CD14-positive monocyte (primary cell): ENCODE measurements around the gene LRRC73. TPM values are rescaled to one million over a fixed set of nuclear protein-coding genes. Genes with fewer than 3 reads are reported as not detected.

ENCODE experiments used
- DNase-seq, 3 donors: peaks; one replicate each; pipeline ENCODE4 v3.0.0-alpha.2; 2011 to 2022
- H2AFZ ChIP-seq: 2 replicates; pipeline ENCODE4 v1.6.0; 2012; ENCODE audit warnings: mild to moderate bottlenecking, low read depth, low read length, inconsistent platforms; ENCODE audit not compliant: insufficient read depth, poor library complexity, severe bottlenecking
- H3K27ac ChIP-seq, 2 donors: 1 replicate in 1 of 2; 2 replicates in 1 of 2; pipeline ENCODE4 v1.5.1; 2012 to 2013; ENCODE audit warnings: low read length in 2 of 2, control low read depth in 1 of 2, inconsistent platforms in 1 of 2, low read depth in 1 of 2, mild to moderate bottlenecking in 1 of 2
- H3K27me3 ChIP-seq, 2 donors: one replicate each; pipeline versions ENCODE4 v1.6.0 to v1.6.1; 2011 to 2013; ENCODE audit warnings: low read length in 2 of 2; ENCODE audit not compliant: control insufficient read depth in 2 of 2, insufficient read depth in 2 of 2
- H3K36me3 ChIP-seq, 2 donors: replicated peaks in 1 of 2; 1 replicate in 1 of 2; 2 replicates in 1 of 2; pipeline versions ENCODE4 v1.5.1 to v1.6.1; 2012 to 2013; ENCODE audit warnings: low read length in 2 of 2, control low read depth in 1 of 2, inconsistent platforms in 1 of 2, mild to moderate bottlenecking in 1 of 2; ENCODE audit not compliant: insufficient read depth in 2 of 2, control insufficient read depth in 1 of 2
- H3K4me1 ChIP-seq, 2 donors: 1 replicate in 1 of 2; 2 replicates in 1 of 2; pipeline versions ENCODE4 v1.5.1 to v1.6.1; 2012 to 2013; ENCODE audit warnings: low read length in 2 of 2, control low read depth in 1 of 2, inconsistent platforms in 1 of 2, mild to moderate bottlenecking in 1 of 2, moderate library complexity in 1 of 2; ENCODE audit not compliant: insufficient read depth in 2 of 2, control insufficient read depth in 1 of 2
- H3K4me2 ChIP-seq: replicated peaks from 2 replicates; pipeline ENCODE3; 2012; ENCODE audit warnings: low read length, moderate library complexity, mild to moderate bottlenecking; ENCODE audit not compliant: poor library complexity, severe bottlenecking; ENCODE audit errors: extremely low read depth
- H3K4me3 ChIP-seq, 3 experiments: fragments of 200-600 bp in 1 of 3; sonication (generic) in 1 of 3; replicated peaks in 1 of 3; 1 replicate in 2 of 3; 2 replicates in 1 of 3; pipeline ENCODE4 v1.5.1; 2011 to 2013; ENCODE audit warnings: low read length in 3 of 3, mild to moderate bottlenecking in 3 of 3, control low read depth in 2 of 3, low read depth in 2 of 3, inconsistent platforms in 1 of 3, moderate library complexity in 1 of 3
- H3K79me2 ChIP-seq: 2 replicates; pipeline ENCODE4 v1.6.0; 2012; ENCODE audit warnings: mild to moderate bottlenecking, control low read depth, inconsistent platforms, low read length, moderate library complexity; ENCODE audit not compliant: insufficient read depth
- H3K9ac ChIP-seq: 2 replicates; pipeline ENCODE4 v1.6.0; 2017; ENCODE audit warnings: low read length, mild to moderate bottlenecking; ENCODE audit not compliant: insufficient read depth, poor library complexity, severe bottlenecking
- H3K9me3 ChIP-seq, 2 donors: replicated peaks in 1 of 2; 1 replicate in 1 of 2; 2 replicates in 1 of 2; pipeline versions ENCODE4 v1.5.1 to v1.6.1; 2012 to 2013; ENCODE audit warnings: low read length in 2 of 2, control low read depth in 1 of 2; ENCODE audit not compliant: control insufficient read depth in 1 of 2, insufficient read depth in 1 of 2
- H4K20me1 ChIP-seq: 2 replicates; pipeline ENCODE4 v1.6.0; 2012; ENCODE audit warnings: mild to moderate bottlenecking, low read length, control low read depth, moderate library complexity; ENCODE audit not compliant: insufficient read depth
- H3K27ac Mint-ChIP-seq, 7 donors: one replicate each; pipeline ENCODE4 v1.8.0; 2020; ENCODE audit warnings: mild to moderate bottlenecking in 7 of 7, mixed read lengths in 7 of 7, moderate library complexity in 6 of 7, inconsistent platforms in 2 of 7
- H3K27me3 Mint-ChIP-seq, 3 donors: one replicate each; pipeline ENCODE4 v1.8.0; 2021 to 2022; ENCODE audit warnings: low read depth in 3 of 3, mild to moderate bottlenecking in 3 of 3, mixed read lengths in 3 of 3, moderate library complexity in 3 of 3, inconsistent platforms in 1 of 3
- H3K36me3 Mint-ChIP-seq, 2 donors: one replicate each; pipeline ENCODE4 v1.8.0; 2020; ENCODE audit warnings: mixed read lengths in 2 of 2, inconsistent platforms in 1 of 2, mild to moderate bottlenecking in 1 of 2
- H3K4me1 Mint-ChIP-seq: one replicate; pipeline ENCODE4 v1.8.0; 2020; ENCODE audit warnings: mild to moderate bottlenecking, mixed read lengths
- H3K4me3 Mint-ChIP-seq, 2 donors: one replicate each; pipeline ENCODE4 v1.8.0; 2020; ENCODE audit warnings: mild to moderate bottlenecking in 2 of 2, mixed read lengths in 2 of 2, moderate library complexity in 1 of 2
- H3K9me3 Mint-ChIP-seq, 7 donors: one replicate each; pipeline ENCODE4 v1.8.0; 2020 to 2022; ENCODE audit warnings: mixed read lengths in 7 of 7, mild to moderate bottlenecking in 6 of 7, moderate library complexity in 6 of 7, inconsistent platforms in 2 of 7
- WGBS: methylation state at CpG from one replicate; pipeline ENCODE4 v1.1.5; 2013; ENCODE audit warnings: missing lambda C conversion rate; ENCODE audit not compliant: insufficient coverage; 5-methylcytosine and 5-hydroxymethylcytosine counted together
- intact Hi-C, 2 donors: fragments of 100-400 bp; cut with micrococcal nuclease; formaldehyde crosslinking; loops; one replicate each; pipeline versions ENCODE4 v1.15.0 to v1.15.1; 2023
- polyA plus RNA-seq, 3 donors: library from polyadenylated mRNA; depleted of rRNA in 1 of 3; unstranded in 2 of 3; stranded (reverse) in 1 of 3; fragments of 300-500 nt in 2 of 3; fragments of >200 nt in 1 of 3; fragmentation: Illumina TruSeq in 2 of 3; gene quantifications; 1 replicate in 2 of 3; 2 replicates in 1 of 3; pipeline ENCODE4 v1.2.3, GENCODE V29; 2012 to 2021
- TF ChIP-seq, protein P1 (sequence below): fragments of 200-600 bp; IDR thresholded peaks from one replicate; pipeline ENCODE4 v1.8.0; 2022; ENCODE audit warnings: antibody characterized with exemption, mild to moderate bottlenecking

LRRC73 gene
- polyA plus RNA-seq, 3 donors, result not detected

GRCh38 chr6:43471399-43471798, 38.7 kb downstream of the LRRC73 start:
- Histone ChIP-seq H4K20me1 (no peaks in the 10 kb centered on the region), H3K36me3 (no peaks in the 10 kb centered on the region), H3K27me3 (no peaks in the 10 kb centered on the region), H3K9ac (no peak overlapping the region), H3K4me3 (no peak overlapping the region), H3K79me2 (no peaks in the 10 kb centered on the region), H3K27ac (no peak overlapping the region), H3K9me3 (no peaks in the 10 kb centered on the region), H2AFZ (peak overlapping the region; percentile 42), H3K4me2 (no peak overlapping the region), H3K4me1 (no peaks in the 10 kb centered on the region)
- WGBS, result 78% methylated on average over 1 of the region's 1 CpG
- no peak for DNase-seq
- Mint-ChIP-seq H3K4me1 (no peaks in the 10 kb centered on the region), H3K36me3 (no peaks in the 10 kb centered on the region), H3K27ac (no peak overlapping the region), H3K27me3 (peaks cover 5 to 16% (median 11%) of the 10 kb centered on the region in 3 donors), H3K9me3 (peaks cover 0 to 1% (median 0%) of the 10 kb centered on the region in 7 donors), H3K4me3 (no peak overlapping the region)
- intact Hi-C loops, result no loop called here
- TF ChIP-seq, protein P1, sequence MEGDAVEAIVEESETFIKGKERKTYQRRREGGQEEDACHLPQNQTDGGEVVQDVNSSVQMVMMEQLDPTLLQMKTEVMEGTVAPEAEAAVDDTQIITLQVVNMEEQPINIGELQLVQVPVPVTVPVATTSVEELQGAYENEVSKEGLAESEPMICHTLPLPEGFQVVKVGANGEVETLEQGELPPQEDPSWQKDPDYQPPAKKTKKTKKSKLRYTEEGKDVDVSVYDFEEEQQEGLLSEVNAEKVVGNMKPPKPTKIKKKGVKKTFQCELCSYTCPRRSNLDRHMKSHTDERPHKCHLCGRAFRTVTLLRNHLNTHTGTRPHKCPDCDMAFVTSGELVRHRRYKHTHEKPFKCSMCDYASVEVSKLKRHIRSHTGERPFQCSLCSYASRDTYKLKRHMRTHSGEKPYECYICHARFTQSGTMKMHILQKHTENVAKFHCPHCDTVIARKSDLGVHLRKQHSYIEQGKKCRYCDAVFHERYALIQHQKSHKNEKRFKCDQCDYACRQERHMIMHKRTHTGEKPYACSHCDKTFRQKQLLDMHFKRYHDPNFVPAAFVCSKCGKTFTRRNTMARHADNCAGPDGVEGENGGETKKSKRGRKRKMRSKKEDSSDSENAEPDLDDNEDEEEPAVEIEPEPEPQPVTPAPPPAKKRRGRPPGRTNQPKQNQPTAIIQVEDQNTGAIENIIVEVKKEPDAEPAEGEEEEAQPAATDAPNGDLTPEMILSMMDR, result no peak

- WGBS, result 97% methylated on average over 4 of the region's 7 CpGs
- DNase-seq, result no peak
- no peak overlapping the region for H3K4me3 Mint-ChIP-seq
- peaks cover 5 to 18% (median 13%) of the 10 kb centered on the region in 3 donors for H3K27me3 Mint-ChIP-seq
- H3K36me3 Mint-ChIP-seq, result no peaks in the 10 kb centered on the region
- Histone ChIP-seq H3K79me2 (no peaks in the 10 kb centered on the region), H3K36me3 (no peaks in the 10 kb centered on the region), H3K27me3 (no peaks in the 10 kb centered on the region), H3K9me3 (no peaks in the 10 kb centered on the region), H2AFZ (no peak overlapping the region), H3K4me2 (no peak overlapping the region), H3K4me3 (no peak overlapping the region), H4K20me1 (no peaks in the 10 kb centered on the region), H3K27ac (no peak overlapping the region), H3K9ac (no peak overlapping the region), H3K4me1 (no peaks in the 10 kb centered on the region)
- no peaks in the 10 kb centered on the region for H3K4me1 Mint-ChIP-seq
- peaks cover 0 to 1% (median 0%) of the 10 kb centered on the region in 7 donors for H3K9me3 Mint-ChIP-seq
- no peak overlapping the region for H3K27ac Mint-ChIP-seq
- intact Hi-C loops, result no loop called here
- TF ChIP-seq, protein P1, result no peak
Observed at GRCh38 chr6:43469947-43470346, 40.2 kb downstream of the LRRC73 start.
